Muscle of back (tissue), 11 donors: ENCODE measurements around the gene SEPTIN14. TPM values are rescaled to one million over a fixed set of nuclear protein-coding genes. Genes with fewer than 3 reads are reported as not detected.
"Not testable (repeated sequence)": the region's sequence is repeated elsewhere in the genome, so short reads cannot be mapped to it uniquely, and the experiment has no call there.

Source experiments
- DNase-seq, 3 donors: peaks; one replicate each; pipeline versions ENCODE4 v3.0.0 to v3.0.0-alpha.2; 2013
- polyA plus RNA-seq, 10 donors: library from polyadenylated mRNA; unstranded; fragments of 120-200 nt; gene quantifications; one replicate each; pipeline ENCODE4 v1.2.1, GENCODE V29; 2013; ENCODE audit not compliant: insufficient read length in 10 of 10

Gene SEPTIN14
- polyA plus RNA-seq, 10 donors, result 0.05 to 0.39 (median 0.14) TPM

DNA sequence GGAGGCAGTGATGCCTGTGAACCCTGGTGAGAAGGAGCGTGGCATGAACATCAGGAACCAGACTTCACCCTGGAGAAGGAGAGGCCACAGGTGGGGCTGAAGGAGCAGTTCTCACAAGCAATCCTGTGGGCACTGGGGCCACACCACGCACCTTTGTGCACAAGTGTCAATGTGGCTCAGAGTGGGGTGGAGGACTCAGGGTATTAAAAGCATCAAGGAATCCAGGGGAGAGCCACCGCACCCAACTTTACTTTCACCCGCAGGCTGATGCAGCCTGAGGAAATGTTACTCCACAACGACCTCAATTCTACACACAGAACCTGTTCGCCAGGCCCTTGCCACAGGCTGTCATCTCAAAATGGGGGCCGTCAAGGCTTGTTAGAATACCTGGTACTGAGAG, 77.1 kb downstream of the SEPTIN14 start:
- not testable (repeated sequence) for DNase-seq

DNA sequence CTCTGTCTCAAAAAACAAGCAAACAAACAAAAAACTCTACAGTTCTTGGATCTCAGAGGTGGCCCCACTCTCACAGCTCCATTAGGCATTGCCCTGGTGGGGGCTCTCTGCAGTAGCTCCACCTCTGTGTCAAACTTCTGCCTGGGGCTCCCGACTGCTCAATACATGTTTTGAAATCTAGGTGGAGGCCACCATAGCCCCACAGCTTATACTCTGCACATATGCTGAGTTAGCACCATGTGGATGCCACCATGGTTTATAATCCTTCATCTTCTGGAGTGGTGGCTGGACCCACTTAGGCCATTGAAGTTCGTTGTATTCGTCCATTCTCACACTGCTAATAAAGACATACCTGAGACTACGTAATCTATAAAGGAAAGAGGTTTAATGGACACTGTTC, 78.4 kb downstream of the SEPTIN14 start:
- DNase-seq, result no peak

DNA sequence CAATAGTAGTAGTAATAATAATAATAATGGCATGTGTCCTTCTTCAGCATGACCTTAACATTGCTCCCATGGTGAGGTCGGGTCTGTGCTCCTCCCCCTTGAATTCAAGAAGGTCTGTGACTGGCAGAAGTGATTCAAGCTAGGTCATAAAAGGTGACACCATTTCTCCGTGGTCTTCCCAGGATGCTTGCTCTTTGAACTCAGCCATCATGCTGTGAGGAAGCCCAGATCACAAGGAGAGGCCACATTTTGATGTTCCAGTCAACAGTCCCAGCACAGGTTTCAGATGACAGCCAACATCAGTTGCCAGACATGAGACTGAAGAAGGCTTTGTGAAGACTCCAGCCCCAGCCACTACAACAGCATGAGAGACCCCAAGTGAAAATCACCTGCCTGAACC, 83.9 kb downstream of the SEPTIN14 start:
- DNase-seq, result no peak

- no peak for DNase-seq
Observed at GRCh38 chr7:55776196-55776595, 86.4 kb downstream of the SEPTIN14 start.

- no peak for DNase-seq
Observed at GRCh38 chr7:55775051-55775420, 87.5 kb downstream of the SEPTIN14 start.

GRCh38 chr7:55774327-55775050, 88.1 kb downstream of the SEPTIN14 start:
- DNase-seq, result no peak

- no peak for DNase-seq
Observed at GRCh38 chr7:55770778-55771177, 91.8 kb downstream of the SEPTIN14 start.

GRCh38 chr7:55753274-55753862, 109.2 kb downstream of the SEPTIN14 start:
- not testable (repeated sequence) for DNase-seq

GRCh38 chr7:55744706-55745105, 117.8 kb downstream of the SEPTIN14 start:
- DNase-seq, result not testable (repeated sequence)

Other genes with a start within 250 kb of the SEPTIN14 start
- gene ZNF713, start 24.7 kb upstream of the SEPTIN14 start, polyA plus RNA-seq, result 1 to 10 TPM; 4.4 to 9.2 (median 7.3) TPM
- gene MRPS17, start 89.1 kb upstream of the SEPTIN14 start, polyA plus RNA-seq, result 10 to 100 TPM; 12.7 to 16.2 (median 14.7) TPM
- gene NIPSNAP2, start 101.8 kb upstream of the SEPTIN14 start, polyA plus RNA-seq, result 100 to 1,000 TPM in 5 of 10 donors, 10 to 100 TPM in 5; 76.0 to 126 (median 101) TPM
- gene PSPH, start 188.7 kb upstream of the SEPTIN14 start, polyA plus RNA-seq, result 10 to 100 TPM; 13.3 to 25.5 (median 16.5) TPM
- gene CCT6A, start 189.0 kb upstream of the SEPTIN14 start, polyA plus RNA-seq, result 100 to 1,000 TPM; 122 to 172 (median 154) TPM
- gene SUMF2, start 201.5 kb upstream of the SEPTIN14 start, polyA plus RNA-seq, result 10 to 100 TPM; 34.5 to 65.8 (median 51.8) TPM
- 10 to 100 TPM; 14.7 to 60.1 (median 27.1) TPM for gene PHKG1, start 230.2 kb upstream of the SEPTIN14 start, polyA plus RNA-seq
- 100 to 1,000 TPM; 203 to 292 (median 226) TPM for gene CHCHD2, start 243.7 kb upstream of the SEPTIN14 start, polyA plus RNA-seq